SK-N-SH (cell line): Measurements from ENCODE around the gene P2RY10.

Experiments
- NFIC ChIP-seq: IDR thresholded peaks from 2 replicates; pipeline ENCODE4 v1.4.0; 2012; ENCODE audit warnings: borderline replicate concordance
- YY1 ChIP-seq: IDR thresholded peaks from 2 replicates; pipeline ENCODE4 v1.4.0; 2012; ENCODE audit warnings: low read depth, mild to moderate bottlenecking
- TF ChIP-seq, protein P1 (sequence below): fragments of 200-600 bp; sonication (generic); IDR thresholded peaks from 2 replicates; pipeline ENCODE4 v1.6.1; 2017; ENCODE audit warnings: antibody characterized with exemption, mild to moderate bottlenecking, moderate library complexity

DNA sequence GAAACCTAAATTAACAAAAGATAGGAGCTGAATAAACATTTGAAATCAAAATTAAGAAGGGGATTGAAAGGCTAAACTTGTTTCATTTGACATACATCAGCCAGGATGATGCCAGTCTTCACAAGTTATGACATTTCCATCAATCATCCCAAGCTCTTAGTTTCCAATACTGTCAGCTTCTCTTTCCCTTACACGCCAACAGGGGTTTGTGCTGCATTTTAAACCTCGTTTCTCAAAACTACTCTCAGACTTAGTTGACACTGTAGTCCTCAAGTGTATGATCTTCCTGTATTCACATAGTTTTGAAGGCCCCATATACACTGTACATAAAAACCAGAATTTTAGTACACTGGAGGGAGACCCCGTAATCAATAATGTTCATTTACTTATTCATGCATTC is 840 bp upstream of the P2RY10 start:
- TF ChIP-seq, protein P1, sequence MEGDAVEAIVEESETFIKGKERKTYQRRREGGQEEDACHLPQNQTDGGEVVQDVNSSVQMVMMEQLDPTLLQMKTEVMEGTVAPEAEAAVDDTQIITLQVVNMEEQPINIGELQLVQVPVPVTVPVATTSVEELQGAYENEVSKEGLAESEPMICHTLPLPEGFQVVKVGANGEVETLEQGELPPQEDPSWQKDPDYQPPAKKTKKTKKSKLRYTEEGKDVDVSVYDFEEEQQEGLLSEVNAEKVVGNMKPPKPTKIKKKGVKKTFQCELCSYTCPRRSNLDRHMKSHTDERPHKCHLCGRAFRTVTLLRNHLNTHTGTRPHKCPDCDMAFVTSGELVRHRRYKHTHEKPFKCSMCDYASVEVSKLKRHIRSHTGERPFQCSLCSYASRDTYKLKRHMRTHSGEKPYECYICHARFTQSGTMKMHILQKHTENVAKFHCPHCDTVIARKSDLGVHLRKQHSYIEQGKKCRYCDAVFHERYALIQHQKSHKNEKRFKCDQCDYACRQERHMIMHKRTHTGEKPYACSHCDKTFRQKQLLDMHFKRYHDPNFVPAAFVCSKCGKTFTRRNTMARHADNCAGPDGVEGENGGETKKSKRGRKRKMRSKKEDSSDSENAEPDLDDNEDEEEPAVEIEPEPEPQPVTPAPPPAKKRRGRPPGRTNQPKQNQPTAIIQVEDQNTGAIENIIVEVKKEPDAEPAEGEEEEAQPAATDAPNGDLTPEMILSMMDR = no peak
- TF ChIP-seq YY1 = no peak
- TF ChIP-seq NFIC = no peak
